ENCODE results near the gene RPUSD3.

GRCh38 chr3:9808345-9809037 is 35.3 kb downstream of the RPUSD3 start:
- TF ChIP-seq YY1 (IDR thresholded peaks at IDR 0.05; ENCODE audit: insufficient read depth, insufficient read length) (no peak), ZNF274 (IDR thresholded peaks at IDR 0.05; ENCODE audit: low read depth, low read length) (no peak), SUZ12 (IDR thresholded peaks at IDR 0.05; ENCODE audit: extremely low read depth, insufficient read depth, insufficient read length) (no peak)
